Measurements from ENCODE around the gene LMOD1.

The LMOD1 gene

GRCh38 chr1:201899683-201900429 lies 46.5 kb downstream of the LMOD1 start:
- H3K4me3 ChIP-seq (ENCODE audit: low read depth, low read length): no peak overlapping the region
- no peak for DNase-seq (ENCODE audit: low read depth)
- no peak for TF ChIP-seq CTCF (IDR thresholded peaks at IDR 0.05; ENCODE audit: low read depth, low read length, missing control alignments)

DNA sequence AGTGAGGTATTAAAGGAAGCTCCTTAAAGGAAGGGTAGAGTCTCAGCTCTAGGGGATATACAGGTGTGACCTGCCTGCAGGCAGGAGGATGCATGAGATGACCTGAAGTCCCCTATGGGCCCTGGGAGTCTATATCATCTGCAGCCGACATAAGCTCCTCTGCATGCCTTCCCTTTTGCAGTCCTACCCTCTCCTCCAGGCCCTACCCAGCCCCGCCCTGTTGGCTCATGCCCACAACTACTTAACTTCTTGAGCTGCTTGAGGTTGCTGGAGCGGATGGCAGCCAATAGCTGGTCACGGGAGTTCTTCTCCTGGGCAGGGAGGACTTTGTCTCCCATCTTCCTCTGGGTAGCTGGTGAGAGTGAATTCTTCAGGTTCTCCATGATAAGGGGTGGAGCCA lies 47.4 kb downstream of the LMOD1 start:
- TF ChIP-seq CTCF (IDR thresholded peaks at IDR 0.05; ENCODE audit: low read depth, low read length, missing control alignments): no peak
- no peak for DNase-seq (ENCODE audit: low read depth)
- H3K4me3 ChIP-seq (ENCODE audit: low read depth, low read length): no peak overlapping the region

DNA sequence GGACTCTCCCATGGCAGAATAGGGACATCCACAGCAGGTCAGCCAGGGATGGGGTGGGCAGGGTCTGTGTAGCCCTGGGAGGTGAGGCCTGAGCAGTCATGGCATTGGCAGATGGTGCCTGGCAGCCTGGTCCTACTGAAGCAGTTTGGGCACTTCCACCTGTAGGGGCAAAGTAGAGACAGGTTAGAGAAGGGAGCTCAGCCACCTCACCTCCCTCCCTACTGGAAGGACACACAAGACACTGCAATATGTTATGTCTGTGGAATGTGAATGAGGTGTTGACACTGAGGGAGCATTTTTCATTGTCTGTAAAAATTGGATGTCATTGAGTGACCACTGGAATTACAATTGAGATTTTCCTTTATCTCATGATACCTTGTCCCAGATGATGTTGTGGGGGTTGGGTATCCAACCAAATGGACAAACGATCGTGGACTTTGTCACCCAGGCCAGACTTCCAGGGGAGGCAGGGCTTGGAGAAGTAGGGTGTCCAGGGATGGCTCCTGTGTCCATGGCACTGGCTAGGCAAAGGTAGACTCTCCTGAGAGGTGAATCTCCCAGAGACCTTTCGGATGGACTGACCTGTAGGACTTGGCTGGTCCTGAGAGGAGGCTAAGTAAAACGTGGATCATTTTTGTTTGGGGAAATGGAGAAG lies 48.0 kb downstream of the LMOD1 start:
- no peak overlapping the region for H3K4me3 ChIP-seq (ENCODE audit: low read depth, low read length)
- TF ChIP-seq CTCF (IDR thresholded peaks at IDR 0.05; ENCODE audit: low read depth, low read length, missing control alignments): no peak
- DNase-seq (ENCODE audit: low read depth): no peak

DNA sequence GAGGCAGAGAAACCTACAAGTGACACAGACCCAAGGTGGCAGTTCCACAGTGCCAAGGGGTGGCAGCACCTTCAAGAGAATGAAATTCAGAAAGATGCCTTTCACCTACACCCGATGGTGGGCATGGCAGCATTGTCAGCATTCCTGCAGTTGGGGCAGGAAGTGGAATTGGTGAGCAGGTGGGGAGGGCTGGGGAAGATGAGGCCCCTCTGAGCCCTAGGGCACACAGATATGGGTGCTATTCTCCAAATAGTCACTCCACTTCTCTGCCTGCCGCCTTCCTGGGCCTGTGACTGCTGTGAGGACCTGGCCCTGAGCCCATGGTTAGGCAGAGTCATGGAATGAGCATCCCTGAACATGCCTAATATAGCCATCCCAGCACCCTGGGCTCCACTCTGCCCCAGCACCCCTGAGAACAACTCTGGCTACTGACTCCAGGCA lies 49.4 kb downstream of the LMOD1 start:
- DNase-seq (ENCODE audit: low read depth): no peak
- no peak for TF ChIP-seq CTCF (IDR thresholded peaks at IDR 0.05; ENCODE audit: low read depth, low read length, missing control alignments)
- no peak overlapping the region for H3K4me3 ChIP-seq (ENCODE audit: low read depth, low read length)

DNA sequence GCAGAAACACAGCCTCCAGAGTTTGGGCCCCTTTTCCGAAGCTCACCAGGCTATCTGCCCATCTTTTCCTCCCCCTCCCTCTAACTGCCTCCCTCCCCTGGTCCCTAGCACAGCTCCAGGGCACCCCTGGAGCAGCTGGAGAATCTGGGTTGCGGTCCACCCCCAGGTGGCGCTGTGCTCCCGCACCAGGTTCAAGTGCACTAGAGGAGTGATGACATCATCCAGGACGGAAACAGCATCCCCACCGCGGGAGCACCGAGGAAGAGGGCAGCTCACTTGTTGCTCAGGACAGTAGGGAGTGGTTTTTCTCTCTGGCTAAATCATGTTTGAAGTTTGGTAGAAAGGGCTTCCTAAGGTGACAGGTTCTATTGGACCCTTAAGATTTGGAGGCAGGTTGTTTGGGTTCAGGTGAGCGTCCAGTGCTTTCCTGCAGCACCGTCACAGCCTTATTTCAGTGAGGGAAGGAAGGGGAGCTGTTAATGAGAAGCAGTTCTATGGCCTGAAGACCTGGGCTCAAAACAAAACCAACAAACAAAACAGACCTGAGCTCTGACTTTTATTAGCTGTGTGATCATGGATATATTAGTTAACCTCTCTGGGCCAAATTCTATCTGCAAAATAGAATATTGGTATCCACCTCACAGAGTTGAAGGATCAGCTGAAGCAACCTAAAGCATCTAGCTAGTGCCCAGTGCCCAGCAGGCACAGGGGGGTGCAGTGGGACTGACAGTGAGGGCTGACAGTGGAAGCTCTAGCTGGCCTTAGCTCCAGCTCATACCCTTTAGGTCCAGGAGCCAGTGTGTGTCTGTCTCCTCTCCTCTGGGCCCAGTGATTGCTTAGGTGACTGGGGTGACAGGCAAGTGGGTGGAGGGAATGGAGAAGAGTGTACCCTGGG lies 50.2 kb downstream of the LMOD1 start:
- peak; percentile 95 for TF ChIP-seq CTCF (IDR thresholded peaks at IDR 0.05; ENCODE audit: low read depth, low read length, missing control alignments)
- no peak overlapping the region for H3K4me3 ChIP-seq (ENCODE audit: low read depth, low read length)
- peak; percentile 57 for DNase-seq (ENCODE audit: low read depth)

GRCh38 chr1:201895120-201895665 lies 51.2 kb downstream of the LMOD1 start:
- DNase-seq (ENCODE audit: low read depth): no peak
- no peak overlapping the region for H3K4me3 ChIP-seq (ENCODE audit: low read depth, low read length)
- no peak for TF ChIP-seq CTCF (IDR thresholded peaks at IDR 0.05; ENCODE audit: low read depth, low read length, missing control alignments)
